ENCODE data around the gene CLPTM1L. TPM values are rescaled to one million over a fixed set of nuclear protein-coding genes. Genes with fewer than 3 reads are reported as not detected.
"Not testable (repeated sequence)": the region's sequence is repeated elsewhere in the genome, so short reads cannot be mapped to it uniquely, and the experiment has no call there.

The CLPTM1L gene
- total RNA-seq, 1 experiment from 2014 or later = 262 TPM

DNA sequence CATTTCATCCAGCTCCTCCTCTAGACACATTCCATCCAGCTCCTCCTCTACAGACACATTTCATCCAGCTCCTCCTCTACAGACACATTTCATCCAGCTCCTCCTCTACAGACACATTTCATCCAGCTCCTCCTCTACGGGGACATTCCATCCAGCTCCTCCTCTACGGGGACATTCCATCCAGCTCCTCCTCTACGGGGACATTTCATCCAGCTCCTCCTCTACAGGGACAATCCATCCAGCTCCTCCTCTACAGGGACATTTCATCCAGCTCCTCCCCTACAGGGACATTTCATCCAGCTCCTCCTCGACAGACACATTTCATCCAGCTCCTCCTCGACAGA is 18.4 kb downstream of the CLPTM1L start:
- not testable (repeated sequence) for DNase-seq (ENCODE audit: low read depth)

DNA sequence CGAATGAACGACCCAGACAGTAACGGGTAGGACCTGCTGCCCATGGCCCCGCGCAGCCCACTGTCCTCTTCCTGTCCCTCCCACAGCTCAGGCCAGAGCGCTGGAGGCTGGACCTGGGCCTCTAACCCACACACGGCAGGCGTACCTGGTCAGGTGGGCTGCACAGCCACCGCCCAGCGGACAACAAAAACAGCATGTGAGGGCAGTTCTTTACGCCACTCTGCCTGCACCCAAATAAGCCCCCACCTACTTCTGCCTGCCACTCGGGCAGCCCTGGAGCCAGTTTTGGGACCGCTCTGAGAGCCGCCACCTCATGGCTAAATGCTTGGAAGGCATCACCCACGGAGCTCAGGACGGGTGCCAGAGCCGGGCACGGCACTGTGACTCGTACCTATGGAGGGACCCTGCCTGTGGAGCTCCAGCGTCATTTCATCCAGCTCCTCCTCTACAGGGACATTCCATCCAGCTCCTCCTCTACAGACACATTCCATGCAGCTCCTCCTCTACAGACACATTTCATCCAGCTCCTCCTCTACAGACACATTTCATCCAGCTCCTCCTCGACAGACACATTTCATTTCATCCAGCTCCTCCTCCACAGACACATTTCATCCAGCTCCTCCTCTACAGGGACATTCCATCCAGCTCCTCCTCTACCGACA is 18.9 kb downstream of the CLPTM1L start:
- DNase-seq (ENCODE audit: low read depth) = no peak

DNA sequence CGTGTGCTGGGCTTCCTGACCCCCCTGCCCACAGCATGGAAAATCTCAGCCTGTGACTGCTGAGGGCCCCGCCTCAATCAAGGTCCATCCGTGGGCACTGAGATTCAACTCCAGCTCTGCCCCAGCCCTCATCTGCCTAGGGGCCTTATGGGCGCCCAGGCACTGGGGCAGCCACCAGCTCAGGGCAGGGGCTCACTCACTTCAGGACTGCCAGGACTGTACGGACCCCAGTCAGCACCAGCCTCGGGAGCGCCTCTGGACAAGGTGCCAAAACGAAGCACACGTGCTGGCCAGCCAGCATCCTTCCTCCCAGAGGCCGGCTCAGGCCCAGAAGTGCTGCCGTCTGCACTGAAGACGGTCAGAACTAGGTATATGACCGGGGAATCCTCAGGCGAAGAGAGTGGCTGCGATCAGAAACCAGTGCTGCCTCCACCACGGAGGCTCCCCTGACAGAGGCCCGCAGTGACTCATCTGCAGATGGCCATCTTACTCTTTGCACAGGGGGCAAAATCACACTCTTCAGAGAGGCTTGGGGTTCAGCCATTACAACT is 19.6 kb downstream of the CLPTM1L start:
- DNase-seq (ENCODE audit: low read depth) = no peak

DNA sequence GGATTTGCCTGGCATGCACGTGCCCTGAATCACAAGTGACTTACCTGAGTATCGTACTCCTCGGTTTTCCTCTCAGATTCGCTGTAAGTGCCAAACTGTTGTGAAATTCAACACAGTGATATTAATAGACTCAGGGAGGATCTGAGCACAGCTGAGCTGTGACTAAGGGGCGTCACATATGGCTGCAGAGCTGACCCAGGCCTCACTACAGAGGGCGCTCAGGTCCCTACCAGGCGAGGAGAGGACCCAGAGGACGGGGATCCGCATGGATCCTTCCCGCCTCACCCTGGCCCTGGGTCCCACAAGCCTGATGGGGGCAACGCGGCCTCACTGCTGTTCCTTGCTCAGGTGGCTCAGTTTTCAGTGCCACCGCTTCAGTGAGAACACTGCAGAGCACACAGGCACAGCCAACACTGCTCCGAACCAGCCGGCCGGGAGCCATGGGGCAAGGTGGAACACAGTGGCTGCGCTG is 20.1 kb downstream of the CLPTM1L start:
- DNase-seq (ENCODE audit: low read depth) = no peak

DNA sequence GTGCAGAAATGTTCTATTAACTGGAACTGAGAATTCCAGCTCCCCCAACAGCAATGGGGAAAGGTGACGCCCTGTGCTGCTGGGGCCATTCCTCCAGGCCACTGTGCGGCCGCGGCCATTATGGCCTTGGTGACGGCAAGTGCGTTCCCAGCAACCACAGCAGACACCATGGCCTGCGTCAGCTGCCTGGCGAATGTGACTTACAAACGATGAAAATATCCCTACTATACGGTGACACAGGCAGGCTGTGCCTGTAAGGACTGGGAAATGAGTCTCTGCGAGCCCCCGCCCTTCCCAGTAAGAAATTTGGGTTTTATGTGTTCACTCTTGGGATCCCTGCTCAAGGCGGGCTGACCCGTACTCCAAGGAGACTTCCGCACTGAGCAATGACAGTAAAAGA is 20.6 kb downstream of the CLPTM1L start:
- DNase-seq (ENCODE audit: low read depth) = no peak

DNA sequence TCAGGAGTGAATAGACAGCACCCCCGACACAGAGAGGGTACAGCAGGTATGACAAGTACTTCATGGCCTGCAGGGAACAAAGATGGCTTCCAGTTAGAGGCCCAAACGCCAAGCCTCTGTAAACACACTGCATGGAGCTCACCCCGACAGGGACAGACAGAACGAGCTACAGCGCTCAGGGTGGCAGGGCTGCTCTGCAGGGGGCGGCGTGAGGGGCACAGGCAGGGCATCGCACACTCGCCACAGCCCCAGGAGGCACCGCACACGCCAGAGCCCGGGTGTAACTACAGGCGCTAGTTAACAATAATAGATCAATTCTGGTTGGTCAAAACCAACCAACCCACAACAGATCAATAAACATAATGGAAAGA is 21.1 kb downstream of the CLPTM1L start:
- no peak for DNase-seq (ENCODE audit: low read depth)

DNA sequence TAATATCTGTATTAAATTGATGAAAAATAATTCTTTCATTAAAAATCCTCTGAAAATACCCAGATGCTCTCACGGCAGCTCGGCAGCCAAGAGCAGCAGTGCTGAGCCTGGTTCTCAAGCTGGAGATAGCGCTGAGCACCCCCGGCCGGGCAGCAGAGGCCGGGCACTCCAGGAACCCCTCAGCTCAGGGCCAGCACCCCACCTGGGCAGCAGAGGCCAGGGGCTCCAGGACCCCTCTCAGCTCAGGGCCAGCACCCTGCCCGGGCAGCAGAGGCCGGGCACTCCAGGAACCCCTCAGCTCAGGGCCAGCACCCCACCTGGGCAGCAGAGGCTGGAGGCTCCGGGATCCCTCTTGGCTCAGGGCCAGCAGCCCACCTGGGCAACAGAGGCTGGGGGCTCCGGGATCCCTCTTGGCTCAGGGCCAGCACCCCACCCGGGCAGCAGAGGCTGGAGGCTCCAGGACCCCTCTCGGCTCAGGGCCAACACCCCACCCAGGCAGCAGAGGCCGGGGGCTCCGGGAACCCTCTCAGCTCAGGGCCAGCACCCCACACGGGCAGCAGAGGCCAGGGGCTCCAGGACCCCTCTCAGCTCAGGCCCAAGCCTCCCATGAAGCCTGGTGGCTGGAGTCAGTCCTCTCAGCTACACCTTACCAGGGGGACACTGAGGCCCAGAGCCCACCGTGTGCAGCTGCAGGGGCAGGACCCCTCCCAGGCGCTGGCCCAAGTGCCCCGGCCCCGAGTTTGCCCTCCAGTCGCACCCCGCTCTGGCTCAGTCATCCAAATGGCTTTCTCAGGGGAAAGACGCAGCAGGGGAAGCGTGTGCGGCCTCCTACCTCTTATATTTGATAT is 21.7 kb downstream of the CLPTM1L start:
- DNase-seq (ENCODE audit: low read depth) = no peak

DNA sequence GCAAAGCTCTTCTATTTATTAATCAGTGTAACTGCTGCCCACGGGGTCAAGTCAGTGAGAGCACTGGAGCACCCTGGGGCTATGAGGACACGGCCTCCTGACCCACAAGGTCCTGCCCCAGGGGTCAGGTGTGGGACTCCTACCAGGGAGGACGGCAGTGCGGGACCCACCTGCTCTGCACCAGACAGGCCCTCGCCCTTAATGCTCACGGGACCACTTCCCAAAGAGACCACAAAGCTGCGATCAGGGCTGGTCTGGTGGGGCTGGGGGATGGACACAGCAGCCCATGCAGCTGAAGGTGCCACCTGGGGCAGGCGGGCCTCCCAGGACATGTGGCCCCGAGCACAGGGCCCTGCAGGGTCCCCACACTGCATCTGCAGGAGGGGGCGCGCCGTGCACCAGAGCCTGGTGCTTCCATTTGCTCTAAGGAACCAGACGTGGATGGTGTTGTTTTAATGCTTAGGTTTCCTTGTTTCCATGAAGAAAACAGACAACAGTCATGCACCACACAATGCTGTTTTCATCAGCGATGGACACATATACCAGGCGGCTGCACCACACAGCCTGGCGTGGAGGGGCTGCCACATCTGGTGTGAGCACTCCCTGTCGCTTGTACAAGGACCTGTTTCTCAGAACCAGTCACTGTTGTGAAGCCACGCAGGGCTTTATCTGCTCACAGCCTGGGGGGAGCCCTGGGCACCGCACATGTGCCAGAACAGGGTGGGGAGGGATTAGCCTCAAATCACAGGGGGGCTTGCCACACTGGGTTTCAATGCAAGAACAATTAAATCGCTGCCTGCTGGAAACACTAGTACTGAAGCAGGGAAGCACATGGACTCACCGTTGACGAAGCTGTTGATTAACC is 22.6 kb downstream of the CLPTM1L start:
- no peak for DNase-seq (ENCODE audit: low read depth)

DNA sequence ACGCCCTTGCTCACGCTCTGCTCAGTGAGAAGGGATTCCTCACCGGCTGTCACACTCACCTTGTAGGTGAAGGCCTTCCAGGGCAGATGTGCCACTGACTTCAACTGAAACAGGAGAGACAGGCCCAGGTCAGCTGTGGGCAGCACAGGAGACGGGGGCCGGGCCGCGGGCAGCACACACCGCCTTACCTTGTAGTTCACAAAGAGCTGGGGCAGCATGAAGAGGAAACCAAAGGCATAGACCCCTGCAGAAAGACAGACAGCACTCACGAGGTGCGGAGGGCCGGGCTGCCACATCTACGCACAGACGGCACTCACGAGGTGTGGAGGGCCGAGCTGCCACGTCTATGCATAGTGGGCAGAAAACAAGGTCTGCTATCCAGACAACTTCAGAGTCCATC is 23.3 kb downstream of the CLPTM1L start:
- DNase-seq (ENCODE audit: low read depth) = no peak

DNA sequence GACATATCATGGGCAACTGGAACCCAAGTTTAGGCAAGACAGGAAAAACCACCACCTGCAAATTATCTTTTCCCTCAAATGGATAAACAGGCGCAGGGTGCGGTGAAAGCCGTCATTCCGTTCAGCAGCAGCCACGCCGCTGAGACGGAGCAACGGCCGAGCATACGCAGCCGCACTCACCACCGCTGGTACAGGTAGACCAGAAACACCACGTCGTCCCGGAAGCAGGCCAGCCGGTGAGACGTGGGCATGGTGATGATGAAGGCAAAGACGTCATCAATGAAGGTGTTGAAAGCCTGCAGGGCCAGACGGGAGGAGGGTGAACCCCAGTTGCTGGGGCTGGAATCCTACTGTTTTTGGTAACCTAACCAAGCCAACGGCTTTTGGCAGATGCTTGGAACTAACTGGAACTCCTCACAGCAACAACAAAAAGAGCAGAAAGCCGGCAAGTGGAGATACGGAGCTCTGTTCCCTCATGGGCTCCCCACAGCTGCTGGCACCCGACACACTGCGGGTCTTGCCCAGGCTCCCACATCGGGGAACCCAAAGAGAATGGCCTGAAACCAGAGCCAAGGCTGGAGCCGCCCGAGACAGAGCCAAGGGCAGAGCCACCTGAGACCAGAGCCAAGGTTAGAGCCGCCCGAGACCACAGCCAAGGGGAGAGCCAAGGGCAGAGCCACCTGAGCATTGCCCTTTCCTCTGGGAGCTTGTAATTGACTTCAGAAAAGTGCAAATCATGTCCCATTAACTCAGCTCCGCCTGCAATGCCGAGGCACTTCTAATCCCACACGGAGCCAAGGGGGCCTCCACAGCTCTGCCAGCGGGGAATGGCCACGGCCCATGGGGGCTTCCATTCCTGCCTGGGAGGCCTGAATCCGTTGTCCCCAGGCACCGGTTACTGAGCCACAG is 24.2 kb downstream of the CLPTM1L start:
- DNase-seq (ENCODE audit: low read depth) = no peak

DNA sequence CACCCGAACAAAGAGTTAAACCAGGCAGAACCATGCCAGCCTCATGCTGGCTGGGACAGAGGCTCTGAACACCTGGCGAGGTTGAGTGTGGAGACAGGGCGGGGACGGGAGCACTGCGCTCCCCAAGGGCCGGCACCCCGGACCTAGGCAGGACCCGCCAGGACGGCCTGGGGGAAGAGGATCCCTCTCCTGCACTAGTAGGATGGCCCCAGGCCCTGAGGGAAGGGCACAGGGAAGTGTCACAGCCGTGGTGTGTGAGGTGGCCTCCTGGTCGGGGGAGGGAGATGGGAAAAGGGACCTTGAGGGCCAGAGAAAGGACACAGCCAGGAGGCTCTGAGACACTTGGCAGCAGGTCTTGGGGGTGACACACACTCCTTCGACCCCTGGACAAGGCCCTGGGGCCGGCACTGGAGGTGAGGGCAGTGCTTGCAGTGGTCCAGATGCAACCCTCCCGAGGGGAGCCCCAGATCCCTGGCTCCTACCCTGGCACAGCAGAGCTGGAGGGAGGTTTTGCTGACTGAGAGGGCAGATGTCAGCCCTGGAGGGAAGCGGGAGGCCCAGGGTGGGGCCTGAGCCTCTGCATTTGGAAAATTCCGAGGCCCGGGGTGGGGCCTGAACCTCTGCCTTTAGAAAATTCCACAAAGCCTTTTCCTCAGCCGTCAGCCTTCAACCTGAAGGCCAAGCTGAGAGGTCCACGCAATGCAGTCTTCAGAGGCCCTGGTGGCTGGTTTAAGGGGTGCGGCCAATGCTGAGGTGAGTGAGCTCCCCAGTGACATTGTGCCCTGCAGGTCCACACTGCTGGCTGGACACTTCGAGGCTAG is 25.3 kb downstream of the CLPTM1L start:
- DNase-seq (ENCODE audit: low read depth) = no peak

DNA sequence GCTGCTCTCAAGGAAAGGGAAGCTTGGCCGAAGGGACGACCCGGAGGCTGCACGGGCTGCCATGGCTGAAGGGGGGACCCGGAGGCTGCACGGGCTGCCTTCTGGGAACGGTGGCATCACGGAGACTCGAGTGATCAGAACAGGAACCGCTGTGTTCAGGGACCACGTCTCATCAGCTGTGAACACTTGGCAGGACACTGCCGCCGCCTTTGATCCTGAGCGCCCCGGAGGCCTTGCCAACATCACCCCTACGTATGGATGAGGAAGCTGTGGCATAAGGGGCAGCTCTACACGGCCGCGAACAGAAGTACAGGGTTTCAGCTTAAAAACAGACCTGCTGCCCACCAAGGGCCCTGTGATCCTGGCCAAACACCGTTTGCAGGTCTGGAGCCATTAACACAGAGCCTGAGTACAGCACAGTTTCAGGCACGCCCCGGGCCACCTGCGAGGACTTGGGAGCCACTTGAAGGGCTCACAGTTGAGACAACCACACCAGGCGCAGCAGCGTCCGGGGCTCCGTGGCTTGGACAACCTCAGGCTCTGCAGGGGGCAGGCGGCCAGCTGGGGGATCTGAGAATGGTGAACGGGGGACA is 26.1 kb downstream of the CLPTM1L start:
- DNase-seq (ENCODE audit: low read depth) = no peak

DNA sequence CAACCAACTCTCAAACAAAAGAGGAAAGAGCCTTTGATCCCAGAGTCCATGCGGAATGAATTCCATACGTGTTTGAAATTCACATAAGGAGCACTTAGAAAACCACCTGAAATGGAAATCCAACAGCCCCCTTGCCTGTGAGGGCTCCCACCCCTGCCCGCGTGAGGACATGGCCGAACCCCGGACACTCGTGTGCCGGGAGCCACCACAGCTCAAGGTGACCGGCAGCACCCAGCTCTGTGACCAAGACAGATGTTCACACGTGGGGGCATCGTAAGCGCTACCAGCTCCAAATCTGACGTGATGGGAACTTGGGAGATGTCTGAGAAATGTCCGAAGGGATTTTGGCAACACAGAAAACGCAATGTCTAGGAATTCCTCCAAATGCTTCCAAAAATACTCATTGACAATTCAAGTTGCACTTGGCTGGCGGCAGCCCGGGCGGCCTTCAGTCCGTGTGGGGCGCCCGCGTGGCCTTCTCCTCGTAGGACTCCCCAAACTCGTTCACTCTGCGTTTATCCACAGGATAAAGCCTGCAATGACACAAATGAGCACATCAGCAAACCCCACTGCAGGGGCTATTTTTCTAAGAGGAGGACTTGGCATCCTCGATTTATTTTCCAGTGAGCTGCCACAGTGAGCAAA is 26.9 kb downstream of the CLPTM1L start:
- no peak for DNase-seq (ENCODE audit: low read depth)

DNA sequence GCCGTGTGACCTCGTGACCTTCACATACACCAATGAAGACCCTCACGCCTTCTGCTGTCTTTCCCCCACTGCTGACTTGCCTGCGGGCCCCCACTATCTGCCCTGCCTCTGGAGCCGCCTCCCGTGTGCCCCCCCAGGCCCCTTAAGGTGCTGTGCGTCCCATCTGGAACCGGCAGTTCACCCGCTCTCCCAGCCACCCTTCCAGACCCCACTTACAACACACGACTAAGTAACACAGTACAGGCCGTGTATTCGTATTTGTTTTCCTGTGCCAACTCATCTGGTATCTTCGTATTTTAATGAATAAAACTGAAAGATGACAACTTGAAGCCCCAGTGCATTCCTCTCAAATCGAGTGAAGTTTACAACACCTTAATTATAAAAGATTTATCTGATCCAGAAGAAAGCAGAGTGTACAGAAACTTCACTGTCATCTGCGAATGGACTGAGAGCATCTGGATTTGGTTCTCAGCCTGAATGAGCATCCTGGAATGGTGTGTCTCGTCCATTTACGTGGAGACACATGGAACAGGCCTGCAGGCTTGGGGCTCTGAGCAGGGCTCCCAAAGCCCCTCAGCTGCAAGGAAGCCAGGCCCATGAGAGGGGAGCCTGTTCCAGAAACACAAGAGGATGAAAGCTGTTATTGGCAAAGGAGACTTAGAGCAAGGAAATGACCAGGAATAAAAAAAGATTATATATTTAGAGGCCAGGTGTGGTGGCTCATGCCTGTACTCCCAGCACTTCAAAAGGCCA is 28.1 kb downstream of the CLPTM1L start:
- no peak for DNase-seq (ENCODE audit: low read depth)

DNA sequence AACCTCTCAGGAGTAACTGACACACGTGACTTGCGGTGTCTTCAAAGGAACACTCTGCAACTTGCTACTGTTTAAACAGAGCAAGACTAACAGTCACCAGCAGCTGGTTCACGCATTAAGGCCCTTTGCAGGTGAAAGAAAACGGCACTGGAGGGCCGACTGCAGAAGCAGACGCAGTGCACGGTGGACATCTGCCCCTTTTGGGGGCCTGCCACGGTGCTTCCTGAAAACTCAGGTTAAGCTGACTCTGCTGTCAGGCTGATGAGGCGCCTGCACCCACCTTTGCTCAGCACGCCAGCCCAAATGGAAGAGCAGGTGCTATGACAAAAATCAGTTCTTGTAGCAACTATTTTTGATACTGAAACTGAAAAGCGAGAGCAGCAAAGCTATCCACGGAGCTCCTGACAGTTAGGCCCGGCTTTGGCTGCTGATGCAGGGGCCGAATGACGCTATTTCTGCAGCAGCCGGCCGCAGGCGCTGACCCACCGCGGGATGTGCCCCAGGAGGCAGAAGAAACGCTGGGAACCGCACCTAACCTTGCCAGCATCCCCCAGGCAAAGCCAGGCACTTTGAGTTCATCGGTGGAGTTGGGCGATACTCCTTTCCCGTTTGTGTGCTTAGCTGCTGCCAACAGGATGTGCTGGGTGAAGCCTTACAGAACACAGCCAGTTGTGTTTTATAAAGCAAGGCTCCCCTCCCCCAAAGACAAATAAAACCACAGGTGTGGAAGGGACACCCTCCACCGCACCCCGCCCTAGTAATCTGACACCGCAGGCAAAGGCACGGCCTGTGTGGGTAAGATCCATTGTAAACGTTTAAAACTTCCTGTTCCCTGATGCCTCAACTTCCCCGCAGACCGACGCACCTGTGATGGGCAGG is 29.0 kb downstream of the CLPTM1L start:
- DNase-seq (ENCODE audit: low read depth) = no peak

DNA sequence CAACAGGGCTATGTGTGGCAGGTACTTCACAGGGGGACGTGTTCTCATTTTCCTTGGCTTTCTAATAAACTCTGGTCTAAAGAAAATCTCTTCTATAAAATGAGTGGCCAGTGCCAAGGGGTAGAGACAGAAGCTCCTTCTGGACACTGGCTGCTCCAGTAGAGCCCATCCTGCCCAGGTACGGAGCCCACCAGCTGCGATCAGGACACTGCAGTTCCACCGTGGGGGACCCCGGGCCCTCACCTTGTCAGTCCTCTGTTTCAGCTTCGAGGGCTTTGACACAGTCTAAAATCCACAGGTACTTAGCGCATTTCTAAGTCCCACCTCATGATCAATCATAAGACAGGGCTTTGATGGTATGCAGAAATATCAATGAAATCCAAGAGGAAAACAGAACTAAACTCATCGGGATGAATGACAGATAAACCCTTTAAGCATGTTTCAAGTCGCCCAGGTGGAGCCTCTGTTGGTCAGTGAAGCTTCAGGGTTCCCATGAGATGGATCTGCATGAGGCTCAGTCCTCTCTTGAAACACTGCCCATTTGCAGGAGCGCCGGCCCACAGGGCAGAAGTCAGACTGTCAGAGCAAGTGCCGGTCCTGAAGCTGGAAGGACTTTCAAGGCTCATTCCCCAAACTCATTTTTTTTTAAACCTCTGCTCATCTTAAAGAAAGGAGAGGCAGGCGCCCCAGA is 29.7 kb downstream of the CLPTM1L start:
- DNase-seq (ENCODE audit: low read depth) = no peak

DNA sequence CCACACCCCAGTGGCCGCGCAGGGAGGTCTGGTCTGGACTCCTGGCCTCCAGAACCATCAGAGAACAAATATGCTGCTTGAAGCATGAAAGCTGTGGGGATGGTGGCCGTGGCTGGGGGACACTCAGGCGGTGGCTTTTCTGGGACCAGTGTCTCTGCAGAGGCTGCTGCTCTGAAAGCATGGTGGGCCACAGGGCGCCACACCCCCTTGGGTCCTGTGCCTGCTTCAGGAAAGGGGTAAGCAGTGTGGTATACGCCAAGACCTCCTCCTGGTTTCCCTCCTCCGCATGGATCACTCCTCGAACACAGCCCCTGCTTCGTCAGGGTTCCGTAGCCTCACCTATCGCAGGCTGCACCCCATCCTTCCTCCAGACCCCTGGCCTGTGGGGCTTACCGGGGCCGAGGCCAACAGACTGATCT is 30.3 kb downstream of the CLPTM1L start:
- DNase-seq (ENCODE audit: low read depth) = no peak

Measured in M059J (cell line).